Common myeloid progenitor, CD34-positive (primary cell): ENCODE data around the gene PPP2R5C.
A peak's percentile ranks its signal among the peaks of the same experiment; 100 is the strongest.

ENCODE experiments used
- CTCF ChIA-PET: fragments of 350-600 bp; sonication (Branson Sonifier 250); formaldehyde crosslinking; loops from one replicate; lab custom pipeline; 2021; ENCODE audit warnings: antibody characterized with exemption; lab: Charles Lee
- POLR2A ChIA-PET: fragments of 350-600 bp; sonication (Branson Sonifier 250); formaldehyde crosslinking; loops from one replicate; lab custom pipeline; 2021; ENCODE audit warnings: antibody characterized with exemption; lab: Charles Lee
- DNase-seq, 3 donors: peaks; one replicate each; pipeline versions ENCODE4 v3.0.0 to v3.0.0-alpha.2; 2013
- H3K27ac ChIP-seq, 2 experiments: 1 replicate in 1 of 2; 2 replicates in 1 of 2; pipeline ENCODE4 v1.7.0; 2013; ENCODE audit warnings: inconsistent platforms in 2 of 2, low read length in 2 of 2, mild to moderate bottlenecking in 2 of 2, low read depth in 1 of 2, moderate library complexity in 1 of 2; ENCODE audit not compliant: severe bottlenecking in 2 of 2, insufficient read depth in 1 of 2, poor library complexity in 1 of 2
- H3K27me3 ChIP-seq, 5 experiments: replicated peaks in 2 of 5; 1 replicate in 3 of 5; 2 replicates in 2 of 5; pipeline versions ENCODE4 v1.6.1 to v1.7.0; 2013; ENCODE audit warnings: low read length in 4 of 5, mild to moderate bottlenecking in 2 of 5, moderate library complexity in 2 of 5, inconsistent platforms in 1 of 5; ENCODE audit not compliant: insufficient read depth in 5 of 5, control insufficient read depth in 4 of 5
- H3K36me3 ChIP-seq, 4 experiments: 1 replicate in 2 of 4; 2 replicates in 2 of 4; pipeline versions ENCODE4 v1.6.1 to v1.7.0; 2013; ENCODE audit warnings: low read length in 3 of 4, control low read depth in 1 of 4, mild to moderate bottlenecking in 1 of 4; ENCODE audit not compliant: control insufficient read depth in 4 of 4, insufficient read depth in 4 of 4
- H3K4me1 ChIP-seq, 4 experiments: 1 replicate in 3 of 4; 2 replicates in 1 of 4; pipeline versions ENCODE4 v1.6.1 to v1.7.1; 2013; ENCODE audit warnings: low read length in 3 of 4, mild to moderate bottlenecking in 3 of 4, control low read depth in 1 of 4, inconsistent platforms in 1 of 4, moderate library complexity in 1 of 4; ENCODE audit not compliant: control insufficient read depth in 4 of 4, insufficient read depth in 4 of 4; ENCODE audit errors: control extremely low read depth in 1 of 4
- H3K4me3 ChIP-seq, 7 experiments: 1 replicate in 4 of 7; 2 replicates in 3 of 7; pipeline versions ENCODE4 v1.5.1 to v1.7.0; 2013; ENCODE audit warnings: mild to moderate bottlenecking in 7 of 7, low read length in 6 of 7, moderate library complexity in 6 of 7, inconsistent platforms in 2 of 7, low read depth in 2 of 7, control low read depth in 1 of 7; ENCODE audit not compliant: insufficient read depth in 4 of 7, control insufficient read depth in 1 of 7; ENCODE audit errors: extremely low read depth in 1 of 7
- H3K9me3 ChIP-seq, 5 experiments: 1 replicate in 4 of 5; 2 replicates in 1 of 5; pipeline versions ENCODE4 v1.6.1 to v1.7.1; 2013; ENCODE audit warnings: low read length in 4 of 5, mild to moderate bottlenecking in 2 of 5, inconsistent platforms in 1 of 5, low read depth in 1 of 5, moderate library complexity in 1 of 5; ENCODE audit not compliant: control insufficient read depth in 4 of 5, insufficient read depth in 2 of 5; ENCODE audit errors: control extremely low read depth in 1 of 5
- WGBS: methylation state at CpG from one replicate; pipeline ENCODE4 v1.1.5; 2013; ENCODE audit not compliant: insufficient coverage; 5-methylcytosine and 5-hydroxymethylcytosine counted together

PPP2R5C gene

DNA sequence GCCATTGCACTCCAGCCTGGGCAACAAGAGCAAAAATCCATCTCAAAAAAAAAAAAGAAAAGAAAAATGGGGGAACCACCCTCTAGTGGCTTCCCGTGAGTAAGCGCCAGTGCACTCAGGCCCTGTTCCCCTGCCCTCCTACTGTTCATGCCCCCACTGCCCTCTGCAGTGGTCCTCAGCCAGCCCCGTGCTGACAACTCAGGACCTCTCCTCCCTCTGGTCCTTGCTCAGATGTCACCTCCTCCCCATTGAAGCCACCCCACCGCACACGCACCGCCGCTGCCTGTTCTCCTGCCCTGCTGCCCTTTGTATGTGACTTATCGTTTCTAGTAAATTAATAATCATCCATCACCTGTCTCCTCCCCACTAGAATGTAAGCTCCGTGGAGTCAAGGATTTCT, 144.1 kb downstream of the PPP2R5C start:
- Histone ChIP-seq H3K27me3 (no peaks in the 10 kb centered on the region), H3K4me3 (no peak overlapping the region), H3K4me1 (no peaks in the 10 kb centered on the region), H3K36me3 (peaks cover 16 to 86% (median 60%) of the 10 kb centered on the region in 4 experiments), H3K27ac (no peak overlapping the region), H3K9me3 (no peaks in the 10 kb centered on the region)
- CTCF ChIA-PET = interaction anchor here (1.1 kb wide), 1 partner anchor 25 kb away, joined by 3 read pairs; no protein-coding TSS in a partner anchor
- no peak for DNase-seq
- WGBS = 97% methylated on average over 9 of the region's 9 CpGs
- POLR2A ChIA-PET = interaction anchor here (0.6 kb wide), 1 partner anchor 41 kb away, joined by 3 read pairs; no protein-coding TSS in a partner anchor

DNA sequence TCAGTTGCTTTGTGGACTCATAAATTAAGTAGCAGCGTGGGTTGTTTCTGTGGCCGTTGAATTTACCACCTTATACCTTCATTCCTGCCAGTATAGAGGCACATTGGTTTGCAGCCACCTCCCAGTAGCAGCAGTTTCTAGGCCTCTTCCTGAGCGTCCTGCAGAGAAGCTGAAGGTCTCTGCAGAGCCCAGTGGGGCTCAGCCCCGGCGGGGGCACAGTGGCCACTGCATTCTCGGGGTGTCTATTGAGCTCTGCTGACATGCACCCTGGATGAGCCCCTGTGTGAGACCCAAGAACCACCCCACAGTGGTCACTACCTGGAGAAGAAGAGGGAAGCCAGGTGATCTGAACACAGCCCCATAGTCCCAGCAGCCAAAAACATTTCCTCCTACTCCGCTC, 145.1 kb downstream of the PPP2R5C start:
- ChIA-PET POLR2A (no interaction called here), CTCF (no interaction called here)
- H3K4me3 ChIP-seq = no peak overlapping the region
- DNase-seq = no peak
- no peak overlapping the region for H3K27ac ChIP-seq
- no peaks in the 10 kb centered on the region for H3K9me3 ChIP-seq
- H3K4me1 ChIP-seq = no peaks in the 10 kb centered on the region
- WGBS = 100% methylated on average over 2 of the region's 7 CpGs
- no peaks in the 10 kb centered on the region for H3K27me3 ChIP-seq
- peaks cover 13 to 80% (median 59%) of the 10 kb centered on the region in 4 experiments for H3K36me3 ChIP-seq

DNA sequence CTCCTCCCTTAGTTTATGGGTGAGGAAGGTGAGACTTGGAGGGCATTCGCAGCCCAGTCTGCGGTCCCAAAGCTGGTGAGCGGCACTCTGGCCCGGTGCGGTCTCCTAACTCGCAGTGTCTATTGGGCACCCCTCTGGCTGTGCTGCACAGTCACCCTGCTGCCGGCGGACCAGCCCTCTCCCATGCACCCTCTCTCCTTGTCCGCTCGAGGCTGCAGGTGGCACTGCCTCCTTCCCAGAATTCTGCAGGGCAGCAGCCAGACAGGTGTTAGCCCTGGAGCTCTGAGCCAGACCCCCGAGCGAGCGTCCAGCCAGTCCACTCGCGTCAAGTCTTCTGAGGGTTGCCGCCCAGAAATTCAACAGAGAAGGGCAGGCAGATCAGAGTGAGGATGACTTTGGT, 146.1 kb downstream of the PPP2R5C start:
- Histone ChIP-seq H3K4me3 (no peak overlapping the region), H3K9me3 (no peaks in the 10 kb centered on the region), H3K36me3 (peaks cover 8 to 80% (median 57%) of the 10 kb centered on the region in 4 experiments), H3K4me1 (no peaks in the 10 kb centered on the region), H3K27me3 (no peaks in the 10 kb centered on the region), H3K27ac (no peak overlapping the region)
- WGBS = over 99% methylated on average over 13 of the region's 16 CpGs
- no peak for DNase-seq
- POLR2A ChIA-PET = no interaction called here
- CTCF ChIA-PET = interaction anchor here (1.7 kb wide), 1 partner anchor 21 kb away, joined by 4 read pairs; no protein-coding TSS in a partner anchor

DNA sequence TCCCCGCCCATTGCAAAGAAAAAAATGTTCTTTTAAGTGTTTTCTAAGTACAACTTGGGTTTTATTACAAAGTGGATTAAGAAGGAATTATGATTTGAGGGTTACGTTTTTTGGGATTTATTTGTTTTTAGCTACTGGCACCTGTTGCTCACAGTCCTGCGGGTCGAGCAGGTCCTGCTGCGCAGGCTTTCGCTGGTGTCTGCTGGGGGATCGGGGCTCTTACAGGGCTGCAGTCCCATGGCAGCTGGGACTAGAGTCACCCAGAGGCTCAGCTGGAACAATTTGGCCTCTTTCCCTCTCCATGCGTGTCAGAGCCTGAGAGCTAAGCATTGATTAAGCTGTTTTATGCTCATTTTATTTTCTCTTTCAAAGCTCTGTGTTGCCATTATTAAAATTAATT, 147.3 kb downstream of the PPP2R5C start:
- H3K4me1 ChIP-seq = no peaks in the 10 kb centered on the region
- no peak overlapping the region for H3K4me3 ChIP-seq
- no peak overlapping the region for H3K27ac ChIP-seq
- H3K36me3 ChIP-seq = peaks cover 10 to 79% (median 59%) of the 10 kb centered on the region in 4 experiments
- H3K27me3 ChIP-seq = no peaks in the 10 kb centered on the region
- POLR2A ChIA-PET = no interaction called here
- DNase-seq = no peak
- WGBS = 100% methylated on average over 6 of the region's 8 CpGs
- H3K9me3 ChIP-seq = no peaks in the 10 kb centered on the region
- CTCF ChIA-PET = interaction anchor here (1.0 to 1.9 kb wide), 5 partner anchors 19 to 68 kb away, joined by 3 to 10 read pairs (median 4); no protein-coding TSS in a partner anchor

DNA sequence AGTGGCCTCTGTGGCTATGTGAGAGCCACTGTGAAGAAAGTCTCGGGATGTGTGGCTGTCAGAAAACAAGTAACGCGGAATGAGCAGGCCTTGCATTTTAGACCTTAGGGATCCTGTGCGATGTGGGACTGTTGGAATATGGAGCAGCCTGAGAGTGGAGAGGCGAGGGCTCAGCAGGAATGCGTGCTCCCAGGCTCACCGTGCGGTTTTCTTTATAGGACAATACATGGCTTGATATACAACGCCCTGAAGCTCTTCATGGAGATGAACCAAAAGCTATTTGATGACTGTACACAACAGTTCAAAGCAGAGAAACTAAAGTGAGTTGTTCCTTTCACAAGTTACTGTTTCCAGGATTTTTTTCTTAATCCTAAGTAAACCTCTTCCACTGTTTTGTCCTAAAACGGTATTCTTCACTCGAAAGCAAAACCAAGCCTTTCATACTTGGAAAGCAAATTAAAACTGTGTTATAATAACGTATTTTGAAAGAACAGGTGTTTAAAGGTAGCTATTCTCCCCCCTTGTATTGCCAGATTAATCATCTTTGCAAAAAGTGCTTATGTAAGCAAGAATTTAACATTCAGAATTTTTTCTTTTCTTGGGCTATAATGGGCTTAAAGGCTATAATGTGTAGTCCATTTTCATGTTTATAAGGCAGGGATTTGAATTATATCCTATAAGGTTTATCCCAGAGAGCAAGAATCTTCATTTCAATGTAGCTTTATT, 148.0 kb downstream of the PPP2R5C start:
- CTCF ChIA-PET = interaction anchor here (1.0 to 1.9 kb wide), 4 partner anchors 19 to 68 kb away, joined by 3 to 10 read pairs (median 4); no protein-coding TSS in a partner anchor
- peaks cover 10 to 80% (median 58%) of the 10 kb centered on the region in 4 experiments for H3K36me3 ChIP-seq
- no peak overlapping the region for H3K4me3 ChIP-seq
- no peaks in the 10 kb centered on the region for H3K27me3 ChIP-seq
- no peaks in the 10 kb centered on the region for H3K4me1 ChIP-seq
- no peak for DNase-seq
- WGBS = 100% methylated on average over 9 of the region's 12 CpGs
- H3K27ac ChIP-seq = peak overlapping the region in 1 of 2 experiments; percentile 14
- no peaks in the 10 kb centered on the region for H3K9me3 ChIP-seq
- POLR2A ChIA-PET = no interaction called here

DNA sequence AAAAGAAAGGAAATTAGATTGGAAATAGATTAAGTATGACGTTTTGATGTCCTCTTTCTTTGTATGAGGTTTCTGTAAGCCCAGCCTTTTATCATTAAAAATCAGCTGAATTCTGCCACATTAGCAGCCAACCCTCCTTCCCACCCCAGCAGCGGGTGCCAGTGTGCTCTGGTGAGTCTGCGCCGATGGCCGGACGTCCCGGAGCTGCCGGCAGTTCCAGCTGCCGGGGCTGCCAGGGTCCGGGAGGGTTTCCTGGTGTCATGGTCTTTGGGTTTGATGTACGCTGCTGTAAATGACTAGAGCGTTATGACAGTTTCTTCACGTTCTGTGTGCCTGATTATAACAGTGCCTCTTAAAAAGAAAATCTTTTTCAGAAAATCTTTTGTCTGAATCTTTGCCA, 151.3 kb downstream of the PPP2R5C start:
- no peak overlapping the region for H3K27ac ChIP-seq
- 100% methylated on average over 10 of the region's 13 CpGs for WGBS
- ChIA-PET POLR2A (no interaction called here), CTCF (no interaction called here)
- no peaks in the 10 kb centered on the region for H3K27me3 ChIP-seq
- no peak overlapping the region for H3K4me3 ChIP-seq
- no peaks in the 10 kb centered on the region for H3K9me3 ChIP-seq
- H3K4me1 ChIP-seq = no peaks in the 10 kb centered on the region
- DNase-seq = no peak
- H3K36me3 ChIP-seq = peaks cover 6 to 68% (median 46%) of the 10 kb centered on the region in 4 experiments

DNA sequence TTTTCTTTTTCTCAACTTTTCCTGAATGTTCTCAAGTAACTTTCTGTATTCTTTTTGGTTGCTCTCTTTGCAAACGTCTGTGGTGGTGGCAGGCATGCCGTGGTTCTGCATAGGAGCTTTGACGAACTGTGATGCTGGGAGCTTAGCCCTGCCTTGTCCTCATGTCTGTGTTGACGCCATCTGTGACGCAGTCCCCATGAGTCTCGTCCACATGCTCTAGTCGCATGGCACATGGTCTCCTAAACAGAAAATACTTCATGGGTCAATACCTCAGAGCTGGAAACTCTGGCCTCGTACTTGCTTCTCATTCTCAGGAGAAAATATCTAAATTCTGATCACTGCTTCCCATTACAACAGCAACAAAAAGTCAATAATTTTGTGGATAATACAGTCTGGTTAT, 152.6 kb downstream of the PPP2R5C start:
- WGBS = 94% methylated on average over 6 of the region's 8 CpGs
- DNase-seq = no peak
- peaks cover 3 to 64% (median 40%) of the 10 kb centered on the region in 4 experiments for H3K36me3 ChIP-seq

More for the DNA sequence above, 152.6 kb downstream of the PPP2R5C start:
- H3K4me1 ChIP-seq = no peaks in the 10 kb centered on the region
- no peak overlapping the region for H3K4me3 ChIP-seq
- H3K27me3 ChIP-seq = no peaks in the 10 kb centered on the region
- H3K9me3 ChIP-seq = no peaks in the 10 kb centered on the region
- H3K27ac ChIP-seq = no peak overlapping the region
- CTCF ChIA-PET = no interaction called here
- POLR2A ChIA-PET = no interaction called here
